Suprapubic skin (tissue), 3 donors: ENCODE measurements around the gene BMP2K.

Experiments
- POLR2A ChIP-seq, 2 donors: fragments of 450-650 bp; IDR thresholded peaks; one replicate each; pipeline ENCODE4 v1.6.1; 2017; ENCODE audit warnings: antibody characterized with exemption in 2 of 2, mild to moderate bottlenecking in 2 of 2, moderate library complexity in 2 of 2
- TF ChIP-seq, protein P1 (sequence below), 2 donors: fragments of 200-600 bp in 1 of 2; fragments of 450-650 bp in 1 of 2; sonication (generic) in 1 of 2; IDR thresholded peaks; one replicate each; pipeline ENCODE4 v1.5.1; 2016 to 2019; ENCODE audit warnings: antibody characterized with exemption in 2 of 2, mild to moderate bottlenecking in 1 of 2, moderate library complexity in 1 of 2

DNA sequence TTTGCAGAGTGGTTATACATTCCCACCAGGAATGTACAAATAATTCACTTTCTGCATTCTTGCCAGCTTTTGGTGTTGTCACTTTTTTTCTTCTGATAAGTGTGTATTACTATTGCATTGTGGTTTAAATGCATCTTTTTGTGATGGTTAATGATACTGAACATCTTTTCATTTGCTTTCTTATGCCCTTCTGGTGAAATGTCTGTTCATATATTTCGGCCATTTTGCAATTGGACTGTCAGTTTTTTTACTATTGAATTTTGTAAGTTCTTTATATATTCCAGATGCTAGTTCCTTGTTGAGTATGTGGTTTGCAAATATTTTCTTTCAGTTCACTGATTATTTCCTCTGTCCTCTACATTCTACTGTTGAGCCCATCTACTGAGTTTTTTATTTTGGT lies 19.4 kb upstream of the BMP2K start:
- TF ChIP-seq, protein P1, sequence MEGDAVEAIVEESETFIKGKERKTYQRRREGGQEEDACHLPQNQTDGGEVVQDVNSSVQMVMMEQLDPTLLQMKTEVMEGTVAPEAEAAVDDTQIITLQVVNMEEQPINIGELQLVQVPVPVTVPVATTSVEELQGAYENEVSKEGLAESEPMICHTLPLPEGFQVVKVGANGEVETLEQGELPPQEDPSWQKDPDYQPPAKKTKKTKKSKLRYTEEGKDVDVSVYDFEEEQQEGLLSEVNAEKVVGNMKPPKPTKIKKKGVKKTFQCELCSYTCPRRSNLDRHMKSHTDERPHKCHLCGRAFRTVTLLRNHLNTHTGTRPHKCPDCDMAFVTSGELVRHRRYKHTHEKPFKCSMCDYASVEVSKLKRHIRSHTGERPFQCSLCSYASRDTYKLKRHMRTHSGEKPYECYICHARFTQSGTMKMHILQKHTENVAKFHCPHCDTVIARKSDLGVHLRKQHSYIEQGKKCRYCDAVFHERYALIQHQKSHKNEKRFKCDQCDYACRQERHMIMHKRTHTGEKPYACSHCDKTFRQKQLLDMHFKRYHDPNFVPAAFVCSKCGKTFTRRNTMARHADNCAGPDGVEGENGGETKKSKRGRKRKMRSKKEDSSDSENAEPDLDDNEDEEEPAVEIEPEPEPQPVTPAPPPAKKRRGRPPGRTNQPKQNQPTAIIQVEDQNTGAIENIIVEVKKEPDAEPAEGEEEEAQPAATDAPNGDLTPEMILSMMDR (IDR thresholded peaks at IDR 0.05) = no peak
- TF ChIP-seq POLR2A (IDR thresholded peaks at IDR 0.05) = no peak
